Astrocyte of the spinal cord (primary cell): ENCODE results near the gene GLIS2.

Experiments
- DNase-seq: peaks from one replicate; pipeline ENCODE4 v3.0.0; 2011; ENCODE audit warnings: low read depth, low spot score
- H3K4me3 ChIP-seq: 2 replicates; pipeline ENCODE4 v1.5.1; 2011; ENCODE audit warnings: low read depth, mild to moderate bottlenecking, low read length, moderate library complexity
- in situ Hi-C: cut with HindIII; loops from 2 replicates; pipeline ENCODE4 v1.10.0; 2017; ENCODE audit warnings: low sequenced_read_pairs
- TF ChIP-seq, protein P1 (sequence below): IDR thresholded peaks from 2 replicates; pipeline ENCODE4 v1.5.1; 2012; ENCODE audit warnings: low read depth, mild to moderate bottlenecking, low read length, inconsistent platforms

The GLIS2 gene

DNA sequence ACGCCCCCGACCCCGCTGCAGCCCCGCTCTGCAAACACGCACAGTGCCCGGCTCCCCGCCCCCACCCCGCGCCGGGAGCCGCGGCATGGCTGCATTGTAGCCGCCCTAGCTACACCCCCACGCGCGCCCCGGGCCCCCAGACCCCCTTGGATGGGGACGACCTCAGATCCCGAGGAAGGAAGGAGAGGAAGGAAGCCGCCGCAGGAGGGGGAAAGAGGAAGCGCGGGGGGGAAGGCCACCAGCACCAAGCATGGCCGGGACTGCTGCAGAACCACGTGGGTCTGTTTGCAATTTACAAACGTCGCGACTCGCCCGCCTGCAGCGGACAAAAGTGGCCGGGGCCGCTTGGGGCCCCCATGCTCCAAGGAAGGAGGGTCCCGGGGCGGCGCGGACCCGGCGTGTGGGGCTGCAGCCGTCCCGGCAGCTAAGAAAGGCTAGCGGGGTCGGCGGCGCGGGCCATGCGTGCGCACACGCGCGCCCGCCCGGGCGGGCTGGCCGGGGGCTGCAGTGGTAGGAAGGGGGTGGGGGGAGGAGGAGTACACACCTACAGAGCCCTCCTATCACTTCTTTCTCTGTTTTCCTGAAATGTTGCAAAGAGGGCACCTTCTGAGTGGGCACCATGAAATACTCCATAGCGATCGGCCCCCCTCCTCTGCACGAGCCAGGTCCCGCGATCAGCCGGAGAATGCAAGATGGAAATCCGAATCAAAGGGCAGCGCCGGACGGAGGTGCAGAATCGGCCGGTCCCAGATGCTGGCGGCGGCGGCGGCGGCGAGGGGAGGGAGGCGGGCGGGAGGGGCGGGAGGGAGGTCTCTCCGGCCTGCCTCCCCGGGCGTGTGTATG is 43.5 kb upstream of the GLIS2 start:
- H3K4me3 ChIP-seq = peak overlapping the region; percentile 72
- DNase-seq = peak; percentile 40
- TF ChIP-seq, protein P1, sequence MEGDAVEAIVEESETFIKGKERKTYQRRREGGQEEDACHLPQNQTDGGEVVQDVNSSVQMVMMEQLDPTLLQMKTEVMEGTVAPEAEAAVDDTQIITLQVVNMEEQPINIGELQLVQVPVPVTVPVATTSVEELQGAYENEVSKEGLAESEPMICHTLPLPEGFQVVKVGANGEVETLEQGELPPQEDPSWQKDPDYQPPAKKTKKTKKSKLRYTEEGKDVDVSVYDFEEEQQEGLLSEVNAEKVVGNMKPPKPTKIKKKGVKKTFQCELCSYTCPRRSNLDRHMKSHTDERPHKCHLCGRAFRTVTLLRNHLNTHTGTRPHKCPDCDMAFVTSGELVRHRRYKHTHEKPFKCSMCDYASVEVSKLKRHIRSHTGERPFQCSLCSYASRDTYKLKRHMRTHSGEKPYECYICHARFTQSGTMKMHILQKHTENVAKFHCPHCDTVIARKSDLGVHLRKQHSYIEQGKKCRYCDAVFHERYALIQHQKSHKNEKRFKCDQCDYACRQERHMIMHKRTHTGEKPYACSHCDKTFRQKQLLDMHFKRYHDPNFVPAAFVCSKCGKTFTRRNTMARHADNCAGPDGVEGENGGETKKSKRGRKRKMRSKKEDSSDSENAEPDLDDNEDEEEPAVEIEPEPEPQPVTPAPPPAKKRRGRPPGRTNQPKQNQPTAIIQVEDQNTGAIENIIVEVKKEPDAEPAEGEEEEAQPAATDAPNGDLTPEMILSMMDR = no peak
- in situ Hi-C loops = no loop called here

DNA sequence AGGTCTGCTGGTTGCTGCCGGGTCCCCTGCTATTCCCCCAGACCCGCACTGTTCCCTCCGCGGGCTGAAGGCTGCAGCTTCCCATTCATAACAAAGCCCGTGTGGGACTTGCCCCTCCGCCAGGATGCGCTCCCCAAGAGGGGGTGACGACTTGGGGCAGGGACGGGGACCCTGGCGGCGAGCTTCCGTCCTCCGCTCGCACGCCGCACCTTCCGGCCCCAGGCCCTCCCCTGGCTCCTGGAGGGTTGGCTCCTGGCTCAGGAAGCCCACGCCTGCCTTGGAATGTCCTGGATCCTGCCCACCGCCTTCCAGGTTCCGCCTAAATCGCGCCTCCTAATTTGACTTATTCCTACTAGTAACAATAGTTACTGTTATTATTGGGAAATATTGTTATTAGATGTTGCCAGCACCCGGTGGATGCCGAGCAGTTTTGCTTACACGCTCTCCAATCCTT is 42.0 kb upstream of the GLIS2 start:
- TF ChIP-seq, protein P1 = peak; percentile 39
- DNase-seq = no peak
- peak overlapping the region; percentile 72 for H3K4me3 ChIP-seq
- in situ Hi-C loops = no loop called here

DNA sequence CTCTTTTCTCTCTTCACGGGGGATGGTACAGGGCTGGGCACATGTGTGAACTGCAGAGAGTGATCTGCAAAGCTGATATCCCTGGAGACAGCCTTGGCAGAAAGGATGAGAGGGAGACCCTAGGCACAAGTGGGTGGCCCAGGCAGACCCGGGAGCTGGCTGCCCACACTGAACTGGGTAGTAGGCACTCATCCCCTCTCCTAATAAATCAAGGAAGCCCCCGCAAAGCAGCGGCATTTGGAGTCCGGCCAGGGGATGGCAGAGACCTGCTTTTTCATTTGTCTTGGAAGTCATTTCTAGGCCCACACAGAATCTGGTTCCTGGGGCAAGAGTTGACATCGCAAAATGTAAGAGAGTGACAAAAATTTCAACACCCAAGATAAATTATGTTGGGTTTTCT is 40.0 kb upstream of the GLIS2 start:
- in situ Hi-C loops = no loop called here
- TF ChIP-seq, protein P1 = no peak
- no peak overlapping the region for H3K4me3 ChIP-seq
- DNase-seq = no peak

- in situ Hi-C loops = no loop called here
- TF ChIP-seq, protein P1 = no peak
- no peak for DNase-seq
- H3K4me3 ChIP-seq = no peak overlapping the region
Measured at GRCh38 chr16:4277987-4278513, 37.8 kb upstream of the GLIS2 start.

GRCh38 chr16:4280625-4281024 is 35.2 kb upstream of the GLIS2 start:
- no peak overlapping the region for H3K4me3 ChIP-seq
- TF ChIP-seq, protein P1 = no peak
- in situ Hi-C loops = no loop called here
- no peak for DNase-seq

- no peak for DNase-seq
- TF ChIP-seq, protein P1 = no peak
- in situ Hi-C loops = no loop called here
- no peak overlapping the region for H3K4me3 ChIP-seq
Measured at GRCh38 chr16:4283441-4283840, 32.4 kb upstream of the GLIS2 start.
